ENCODE results near the gene C17orf107. TPM values are rescaled to one million over a fixed set of nuclear protein-coding genes. Genes with fewer than 3 reads are reported as not detected.

C17orf107 gene
- total and polyA plus RNA-seq, 2 of the 13 experiments (the other 11 are each of a cell fraction or from before 2014, with no cell fraction given): 0.20 to 0.59 TPM

GRCh38 chr17:4931963-4932362, 32.6 kb downstream of the C17orf107 start, which contains the start of gene GP1BA (continued):
- no peak for TF ChIP-seq ZNF530 (CRISPR knock-in tag; IDR thresholded peaks at IDR 0.05; ENCODE audit: low read depth)
- no peak for TF ChIP-seq SOX13 (IDR thresholded peaks at IDR 0.05)
- no peak for TF ChIP-seq SOX13 (CRISPR knock-in tag; conservative IDR thresholded peaks at IDR 0.05 in 1 of 2, IDR thresholded peaks at IDR 0.05 in 1 of 2)
- TF ChIP-seq HOXA5 (CRISPR knock-in tag; IDR thresholded peaks at IDR 0.05): no peak
- no peak for TF ChIP-seq ZFAT (CRISPR knock-in tag; conservative IDR thresholded peaks at IDR 0.05)
- no peak for TF ChIP-seq ZNF350 (CRISPR knock-in tag; IDR thresholded peaks at IDR 0.05; ENCODE audit: borderline replicate concordance, low read depth)
- no peak for TF ChIP-seq HMG20A (CRISPR knock-in tag; IDR thresholded peaks at IDR 0.05; ENCODE audit: borderline replicate concordance)
- no peak for TF ChIP-seq HNF4G (IDR thresholded peaks at IDR 0.05; ENCODE audit: borderline replicate concordance, low read depth, low read length)
- no peak for TF ChIP-seq HNF4G (CRISPR knock-in tag; IDR thresholded peaks at IDR 0.05; ENCODE audit: borderline replicate concordance, low read depth)
- TF ChIP-seq NR0B2 (CRISPR knock-in tag; IDR thresholded peaks at IDR 0.05): no peak

- DNase-seq (ENCODE audit: low spot score): no peak
- intact Hi-C loops (cut with micrococcal nuclease; ENCODE audit: unreplicated experiment) (no loop called here), in situ Hi-C loops (cut with HindIII; ENCODE audit: extremely low pct_ligation_motif_present, low pct_unique_long_range_greater_than_20kb) (no loop called here)
- Histone ChIP-seq H3K4me2 (ENCODE audit: low read depth, low read length) (no peak overlapping the region), H4K20me1 (ENCODE audit: insufficient read depth, low read length) (no peaks in the 10 kb centered on the region), H3K9ac (ENCODE audit: insufficient read depth, low read depth, low read length) (no peak overlapping the region), H3K27ac (ENCODE audit: extremely low read length, insufficient read depth, low read length) (no peak overlapping the region), H3K4me1 (ENCODE audit: insufficient read depth, low read length) (peaks cover 10% of the 10 kb centered on the region), H3K79me2 (ENCODE audit: insufficient read depth, low read length) (no peaks in the 10 kb centered on the region), H2AFZ (ENCODE audit: low read length) (no peak overlapping the region), H3K9me3 (ENCODE audit: low read length) (no peaks in the 10 kb centered on the region), H3K36me3 (replicated peaks in 1 of 2; ENCODE audit: control insufficient read depth in 1 of 2, insufficient read depth in 2 of 2, low read length in 2 of 2) (peaks cover 0 to 11% of the 10 kb centered on the region in 2 experiments; a peak in 2 of 5 replicates), H3K27me3 (ENCODE audit: control insufficient read depth in 1 of 2, insufficient read depth in 2 of 2, low read length in 2 of 2) (no peaks in the 10 kb centered on the region), H3K4me3 (replicated peaks in 1 of 3; ENCODE audit: insufficient read depth in 1 of 3, low read depth in 2 of 3, low read length in 3 of 3) (no peak overlapping the region)
- ATAC-seq: no peak
- ChIA-PET CTCF (ENCODE audit: low intra/inter-chr PET ratio, low total read pairs) (no interaction called here), POLR2A (no interaction called here)
- WGBS (ENCODE audit: low lambda C conversion rate): 96% methylated on average over 12 of the region's 12 CpGs
- no TSS peak for BruUV-seq (replicated peaks)
- no peak for FAIRE-seq
- TF ChIP-seq ZNF879 (CRISPR knock-in tag; IDR thresholded peaks at IDR 0.05) (no peak), ZNF891 (CRISPR knock-in tag; IDR thresholded peaks at IDR 0.05) (no peak), BHLHE40 (IDR thresholded peaks at IDR 0.05; ENCODE audit: low read length) (no peak), MXD4 (CRISPR knock-in tag; IDR thresholded peaks at IDR 0.05) (no peak), ZSCAN9 (CRISPR knock-in tag; IDR thresholded peaks at IDR 0.05; ENCODE audit: borderline replicate concordance) (no peak), BRF2 (CRISPR knock-in tag; IDR thresholded peaks at IDR 0.05) (no peak), ZNF562 (CRISPR knock-in tag; IDR thresholded peaks at IDR 0.05; ENCODE audit: borderline replicate concordance) (no peak), ZKSCAN5 (CRISPR knock-in tag; IDR thresholded peaks at IDR 0.05) (no peak), ZNF75D (CRISPR knock-in tag; IDR thresholded peaks at IDR 0.05; ENCODE audit: borderline replicate concordance) (no peak), ZNF749 (CRISPR knock-in tag; IDR thresholded peaks at IDR 0.05; ENCODE audit: borderline replicate concordance) (no peak), HOXA5 (CRISPR knock-in tag; IDR thresholded peaks at IDR 0.05) (no peak), BCLAF1 (IDR thresholded peaks at IDR 0.05) (no peak), FOXA1 (IDR thresholded peaks at IDR 0.05) (no peak), FOXA1 (CRISPR knock-in tag; IDR thresholded peaks at IDR 0.05) (no peak)
Observed at GRCh38 chr17:4932756-4933155, 33.4 kb downstream of the C17orf107 start.

Data from HepG2 (cell line).